SJCRH30 (cell line): ENCODE data around the gene C1QTNF1. TPM values are rescaled to one million over a fixed set of nuclear protein-coding genes. Genes with fewer than 3 reads are reported as not detected.

Experiments used
- DNase-seq, 2 experiments: peaks; one replicate each; pipeline ENCODE4 v3.0.0-alpha.2; 2015 to 2020
- H3K27ac ChIP-seq: fragments of 250-450 bp; sonication (Bioruptor Pico); 2 replicates; pipeline ENCODE4 v1.5.1; 2020; ENCODE audit warnings: mild to moderate bottlenecking, moderate library complexity
- H3K27me3 ChIP-seq: fragments of 250-450 bp; sonication (Bioruptor Pico); 2 replicates; pipeline ENCODE4 v1.5.1; 2020; ENCODE audit warnings: mild to moderate bottlenecking, moderate library complexity
- H3K36me3 ChIP-seq: fragments of 250-450 bp; sonication (Bioruptor Pico); 2 replicates; pipeline ENCODE4 v1.5.1; 2020; ENCODE audit warnings: mild to moderate bottlenecking, moderate library complexity
- H3K4me1 ChIP-seq: fragments of 250-450 bp; sonication (Bioruptor Pico); 2 replicates; pipeline ENCODE4 v1.5.1; 2020; ENCODE audit warnings: mild to moderate bottlenecking, moderate library complexity
- H3K4me3 ChIP-seq: fragments of 250-450 bp; sonication (Bioruptor Pico); 2 replicates; pipeline ENCODE4 v1.5.1; 2020; ENCODE audit warnings: mild to moderate bottlenecking, moderate library complexity
- H3K9me3 ChIP-seq: fragments of 250-450 bp; sonication (Bioruptor Pico); replicated peaks from 2 replicates; pipeline ENCODE4 v1.5.1; 2020; ENCODE audit warnings: mild to moderate bottlenecking, moderate library complexity
- total RNA-seq: library from RNA; depleted of rRNA; stranded (reverse); fragments of >200 nt; shearing (Covaris generic); gene quantifications from 2 replicates; pipeline ENCODE4 v1.2.3, GENCODE V29; 2014

C1QTNF1 gene
- total RNA-seq, 1 experiment from 2014 or later = 45.7 TPM

DNA sequence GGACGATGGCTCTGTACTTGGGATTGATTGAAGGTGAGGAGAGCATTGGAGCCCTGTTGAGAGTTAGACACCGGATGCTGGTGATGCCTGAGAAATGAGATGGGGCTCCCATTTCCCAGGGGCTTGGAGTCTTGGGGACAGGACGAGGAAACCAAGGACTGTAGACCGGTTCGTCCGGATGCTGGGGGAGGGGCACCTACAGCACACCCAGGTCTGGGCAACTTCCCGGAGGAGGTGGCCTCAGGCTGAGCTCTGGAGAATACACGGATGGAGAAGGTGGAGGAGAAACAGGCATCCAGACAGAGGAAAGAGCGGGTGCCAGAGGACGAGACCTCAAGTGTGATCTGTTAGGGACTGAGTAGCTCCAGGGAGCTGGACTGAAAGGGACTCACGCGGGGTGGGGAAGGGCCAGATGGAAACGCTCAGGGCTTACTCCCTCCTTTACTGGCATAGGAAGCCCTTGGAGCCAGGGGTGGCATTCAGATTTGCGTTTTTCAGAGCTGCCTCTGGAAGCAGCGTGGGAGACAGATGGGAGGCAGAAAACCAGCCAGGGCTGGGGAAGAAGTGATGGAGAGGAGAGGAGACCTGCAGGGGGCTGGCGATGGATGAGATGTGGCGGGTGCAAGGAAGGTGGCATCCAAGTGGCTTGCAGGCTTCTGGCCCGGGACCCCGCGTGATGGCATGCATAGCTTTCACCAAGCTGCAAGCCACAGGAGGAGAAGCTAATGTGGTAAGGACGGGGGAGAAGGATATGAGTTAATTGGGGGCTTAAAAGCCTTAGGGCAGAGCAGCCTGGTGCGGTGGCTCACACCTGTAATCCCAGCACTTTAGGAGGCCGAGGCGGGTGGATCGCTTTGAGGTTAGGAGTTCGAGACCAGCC, 8.3 kb downstream of the C1QTNF1 start:
- Histone ChIP-seq H3K4me3 (no peak overlapping the region), H3K27me3 (no peaks in the 10 kb centered on the region), H3K4me1 (peaks cover 82% of the 10 kb centered on the region), H3K27ac (no peak overlapping the region), H3K36me3 (no peaks in the 10 kb centered on the region), H3K9me3 (no peaks in the 10 kb centered on the region)
- peak in 1 of 2 experiments; percentile 5 for DNase-seq

DNA sequence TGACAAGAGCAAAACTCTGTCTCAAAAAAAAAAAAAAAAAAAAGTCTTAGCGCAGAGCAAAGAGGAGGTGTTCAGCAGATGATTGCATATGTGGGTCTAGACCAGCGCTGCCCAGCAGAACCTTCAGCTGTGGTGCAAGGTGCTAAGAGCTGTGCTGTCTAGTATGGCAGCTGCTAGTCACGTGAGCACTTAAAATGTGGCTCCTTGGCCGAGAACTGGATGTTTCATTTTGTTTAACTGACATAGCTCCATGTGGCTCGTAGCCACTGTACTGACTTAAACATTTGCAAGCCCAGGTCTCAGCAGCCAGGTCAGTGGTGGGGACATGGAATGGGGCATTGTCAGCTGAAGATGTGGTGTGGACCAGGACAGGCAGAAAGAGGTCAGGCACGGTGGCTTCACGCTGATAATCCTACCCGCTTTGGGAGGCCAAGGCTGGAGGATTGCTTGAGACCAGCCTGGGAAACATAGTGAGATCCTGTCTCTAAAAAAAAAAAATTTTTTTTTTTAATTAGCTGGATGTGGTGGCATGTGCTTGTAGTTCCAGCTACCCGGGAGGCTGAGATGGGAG, 9.2 kb downstream of the C1QTNF1 start:
- no peak overlapping the region for H3K4me3 ChIP-seq
- no peaks in the 10 kb centered on the region for H3K36me3 ChIP-seq
- DNase-seq = peak; percentile 68 to 86
- H3K27me3 ChIP-seq = no peaks in the 10 kb centered on the region
- H3K9me3 ChIP-seq = no peaks in the 10 kb centered on the region
- peak overlapping the region; percentile 98 for H3K27ac ChIP-seq
- H3K4me1 ChIP-seq = peaks cover 73% of the 10 kb centered on the region

- H3K4me1 ChIP-seq = peaks cover 65% of the 10 kb centered on the region
- H3K9me3 ChIP-seq = no peaks in the 10 kb centered on the region
- peak; percentile 100 for DNase-seq
- peak overlapping the region; percentile 98 for H3K27ac ChIP-seq
- H3K4me3 ChIP-seq = peak overlapping the region; percentile 40
- H3K36me3 ChIP-seq = no peaks in the 10 kb centered on the region
- H3K27me3 ChIP-seq = no peaks in the 10 kb centered on the region
Measured at GRCh38 chr17:79033741-79034501, 10.0 kb downstream of the C1QTNF1 start.

DNA sequence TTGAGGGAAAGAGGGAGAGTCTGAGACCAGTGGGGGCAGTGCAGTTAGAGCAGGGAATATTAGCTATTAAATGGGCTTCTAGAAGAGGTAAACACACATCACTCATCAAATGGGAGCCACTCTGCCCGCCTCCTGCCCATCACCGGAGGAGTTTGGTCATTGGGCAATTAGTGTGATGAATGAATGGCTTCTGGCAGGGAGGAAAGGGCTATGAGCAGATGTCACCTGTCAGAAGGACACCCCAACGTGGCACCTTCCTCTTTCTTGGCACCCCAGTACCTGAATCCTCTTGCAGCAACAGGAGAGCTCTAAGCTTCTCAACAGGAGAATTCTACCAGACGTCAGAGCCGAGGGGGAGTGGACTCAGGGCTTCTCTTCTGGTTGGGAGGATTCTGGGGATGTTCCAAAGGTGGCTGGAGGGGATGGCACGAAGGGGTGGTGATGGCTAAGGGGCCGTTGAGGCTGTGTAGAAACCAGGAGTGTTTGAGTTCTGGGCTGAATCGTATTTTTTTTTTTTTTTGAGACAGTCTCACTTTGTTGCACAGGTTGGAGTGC, 11.0 kb downstream of the C1QTNF1 start:
- Histone ChIP-seq H3K4me3 (peak overlapping the region; percentile 40), H3K27me3 (no peaks in the 10 kb centered on the region), H3K9me3 (no peaks in the 10 kb centered on the region), H3K36me3 (no peaks in the 10 kb centered on the region), H3K4me1 (peaks cover 54% of the 10 kb centered on the region), H3K27ac (peak overlapping the region; percentile 98)
- DNase-seq = no peak

- Histone ChIP-seq H3K27me3 (no peaks in the 10 kb centered on the region), H3K27ac (peak overlapping the region; percentile 98), H3K4me1 (peaks cover 47% of the 10 kb centered on the region), H3K9me3 (no peaks in the 10 kb centered on the region), H3K36me3 (no peaks in the 10 kb centered on the region), H3K4me3 (no peak overlapping the region)
- DNase-seq = no peak
Measured at GRCh38 chr17:79035686-79036085, 11.7 kb downstream of the C1QTNF1 start.

DNA sequence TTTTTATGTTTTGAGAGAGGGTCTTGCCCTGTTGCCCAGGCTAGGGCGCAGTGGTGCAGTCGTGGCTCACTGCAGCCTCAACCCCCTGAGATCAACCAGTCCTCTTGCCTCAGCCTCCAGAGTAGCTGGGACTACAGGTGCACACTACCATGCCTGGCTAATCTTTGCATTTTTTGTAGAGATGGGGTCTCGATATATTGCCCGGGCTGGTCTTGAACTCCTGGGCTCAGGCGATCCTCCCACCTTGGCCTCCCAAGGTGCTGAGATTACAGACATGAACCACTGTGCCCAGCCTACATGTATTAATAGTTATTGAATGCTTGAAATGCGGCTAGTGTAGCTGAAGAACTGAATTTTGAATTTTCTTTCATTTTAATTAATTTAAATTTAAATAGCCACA, 12.2 kb downstream of the C1QTNF1 start:
- Histone ChIP-seq H3K36me3 (no peaks in the 10 kb centered on the region), H3K9me3 (no peaks in the 10 kb centered on the region), H3K4me3 (no peak overlapping the region), H3K27ac (no peak overlapping the region), H3K27me3 (no peaks in the 10 kb centered on the region), H3K4me1 (peaks cover 47% of the 10 kb centered on the region)
- DNase-seq = no peak

DNA sequence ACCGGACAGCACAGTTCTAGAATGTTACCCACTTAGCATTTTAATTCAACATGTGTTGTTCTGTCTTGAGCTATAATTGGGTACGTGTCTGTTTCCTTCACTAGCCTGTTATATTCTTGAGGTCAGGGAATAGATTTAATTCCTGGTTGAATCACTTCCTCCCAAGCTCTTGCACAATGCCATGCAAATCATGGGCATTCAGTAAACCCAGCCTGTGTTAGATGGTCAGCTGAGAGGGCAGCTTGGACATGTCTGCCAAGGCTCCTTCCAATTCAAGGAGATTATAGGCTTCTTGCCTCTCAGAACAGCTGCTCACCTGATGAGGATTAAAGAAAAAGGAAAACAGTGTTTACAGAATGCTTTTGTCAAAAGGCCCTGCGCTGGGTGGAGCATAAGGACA, 12.6 kb downstream of the C1QTNF1 start:
- no peak overlapping the region for H3K4me3 ChIP-seq
- H3K9me3 ChIP-seq = no peaks in the 10 kb centered on the region
- H3K36me3 ChIP-seq = no peaks in the 10 kb centered on the region
- no peaks in the 10 kb centered on the region for H3K27me3 ChIP-seq
- no peak for DNase-seq
- no peak overlapping the region for H3K27ac ChIP-seq
- peaks cover 47% of the 10 kb centered on the region for H3K4me1 ChIP-seq

- no peaks in the 10 kb centered on the region for H3K27me3 ChIP-seq
- H3K36me3 ChIP-seq = no peaks in the 10 kb centered on the region
- no peak for DNase-seq
- peaks cover 30% of the 10 kb centered on the region for H3K4me1 ChIP-seq
- no peak overlapping the region for H3K27ac ChIP-seq
- H3K9me3 ChIP-seq = no peaks in the 10 kb centered on the region
- H3K4me3 ChIP-seq = no peak overlapping the region
Measured at GRCh38 chr17:79038545-79039135, 14.7 kb downstream of the C1QTNF1 start.

DNA sequence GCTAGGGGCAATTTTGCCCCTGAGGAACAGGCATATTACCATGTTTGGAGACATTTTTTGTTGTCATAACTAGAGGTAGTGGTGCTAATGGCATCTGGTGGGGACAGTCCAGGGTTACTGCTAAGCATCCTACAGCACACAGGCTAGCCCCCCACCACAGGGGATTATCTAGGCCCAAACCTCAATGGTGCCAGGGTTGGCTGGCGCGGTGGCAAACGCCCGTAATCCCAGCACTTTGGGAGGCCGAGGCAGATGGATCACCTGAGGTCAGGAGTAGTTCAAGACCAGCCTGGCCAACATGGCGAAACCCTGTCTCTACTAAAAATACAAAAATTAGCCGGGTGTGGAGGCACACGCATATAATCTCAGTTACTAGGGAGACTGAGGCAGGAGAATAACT, 15.2 kb downstream of the C1QTNF1 start:
- no peak overlapping the region for H3K27ac ChIP-seq
- no peaks in the 10 kb centered on the region for H3K27me3 ChIP-seq
- DNase-seq = no peak
- peaks cover 27% of the 10 kb centered on the region for H3K4me1 ChIP-seq
- no peak overlapping the region for H3K4me3 ChIP-seq
- H3K9me3 ChIP-seq = no peaks in the 10 kb centered on the region
- H3K36me3 ChIP-seq = no peaks in the 10 kb centered on the region

GRCh38 chr17:79039886-79040285, 15.9 kb downstream of the C1QTNF1 start:
- H3K9me3 ChIP-seq = no peaks in the 10 kb centered on the region
- no peaks in the 10 kb centered on the region for H3K36me3 ChIP-seq
- peaks cover 21% of the 10 kb centered on the region for H3K4me1 ChIP-seq
- no peak for DNase-seq
- no peaks in the 10 kb centered on the region for H3K27me3 ChIP-seq
- H3K4me3 ChIP-seq = no peak overlapping the region
- no peak overlapping the region for H3K27ac ChIP-seq

DNA sequence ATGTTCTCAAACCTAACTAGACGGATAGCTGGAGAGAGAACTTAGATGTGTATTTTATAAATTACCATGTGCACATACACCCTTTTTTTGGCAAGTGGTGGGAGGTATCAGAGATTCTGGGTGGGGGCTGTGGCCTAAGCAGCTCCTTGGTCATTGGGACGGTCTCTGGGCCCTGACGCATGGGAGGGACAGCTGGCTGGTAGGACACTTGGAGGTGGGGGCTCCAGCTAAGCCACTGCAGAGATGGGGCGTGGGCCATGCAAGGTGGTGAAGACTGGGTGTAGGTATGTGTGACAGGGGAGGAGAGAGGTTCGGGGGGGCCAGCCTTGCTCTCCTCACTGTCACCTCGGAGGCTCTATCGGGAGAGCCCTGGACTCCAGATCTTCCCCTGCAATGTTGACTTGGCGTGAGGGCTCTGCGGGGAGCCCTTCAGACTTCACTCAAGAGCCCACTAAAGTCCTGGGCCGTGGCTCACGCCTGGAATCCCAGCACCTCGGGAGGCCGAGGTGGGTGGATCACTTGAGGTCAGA, 17.1 kb downstream of the C1QTNF1 start:
- Histone ChIP-seq H3K27me3 (no peaks in the 10 kb centered on the region), H3K4me3 (no peak overlapping the region), H3K27ac (no peak overlapping the region), H3K9me3 (no peaks in the 10 kb centered on the region), H3K36me3 (no peaks in the 10 kb centered on the region), H3K4me1 (peaks cover 10% of the 10 kb centered on the region)
- no peak for DNase-seq

DNA sequence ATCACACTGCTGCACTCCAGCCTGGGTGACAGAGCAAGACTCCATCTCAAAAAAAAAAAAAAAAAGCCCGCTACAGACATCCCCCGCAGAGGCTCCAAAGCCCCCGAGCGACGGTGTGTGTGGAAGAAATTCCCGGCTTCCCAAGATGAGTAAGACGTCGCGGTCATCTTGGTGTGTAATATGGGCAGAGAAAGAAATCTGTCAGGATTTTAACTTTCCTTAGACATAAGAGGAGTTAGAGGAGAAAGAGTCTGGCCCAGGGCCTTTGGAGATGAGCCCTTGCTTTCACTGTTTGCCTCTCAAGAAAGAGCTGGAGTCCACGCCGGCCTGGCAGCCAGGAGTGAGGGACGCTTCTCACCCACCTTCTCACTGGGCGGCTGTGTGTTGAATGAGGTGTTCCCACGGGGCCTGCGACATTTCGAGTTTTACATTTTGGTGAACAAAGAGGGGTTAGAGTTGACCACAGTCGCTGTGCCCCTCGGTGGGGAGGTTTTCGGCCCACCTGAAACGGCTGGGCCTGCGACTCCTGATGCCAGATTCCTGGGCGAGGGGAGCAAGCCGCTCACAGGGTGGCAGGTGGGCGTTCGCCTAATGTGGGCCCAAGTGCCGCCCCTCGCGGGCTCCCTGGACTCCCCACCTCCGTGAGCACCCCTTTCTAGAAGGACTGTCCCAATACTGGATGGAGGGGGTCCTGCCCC, 17.9 kb downstream of the C1QTNF1 start:
- Histone ChIP-seq H3K4me1 (peaks cover 10% of the 10 kb centered on the region), H3K36me3 (no peaks in the 10 kb centered on the region), H3K27me3 (no peaks in the 10 kb centered on the region), H3K27ac (no peak overlapping the region), H3K4me3 (no peak overlapping the region), H3K9me3 (no peaks in the 10 kb centered on the region)
- DNase-seq = no peak

GRCh38 chr17:79042421-79043190, 18.6 kb downstream of the C1QTNF1 start:
- Histone ChIP-seq H3K27me3 (no peaks in the 10 kb centered on the region), H3K4me3 (no peak overlapping the region), H3K27ac (no peak overlapping the region), H3K36me3 (peaks cover 3% of the 10 kb centered on the region; the same call in 1 of the 2 replicates), H3K9me3 (no peaks in the 10 kb centered on the region), H3K4me1 (peaks cover 17% of the 10 kb centered on the region)
- DNase-seq = peak; percentile 77 to 85
